Measurements from ENCODE around the gene DLG2. TPM values are rescaled to one million over a fixed set of nuclear protein-coding genes. Genes with fewer than 3 reads are reported as not detected.

The DLG2 gene
- total RNA-seq, 2 experiments from 2014 or later, result 2.0 to 2.1 TPM

- Histone ChIP-seq H3K9me3 (ENCODE audit: control insufficient read depth in 1 of 2, insufficient read depth in 1 of 2, low read length in 2 of 2) (peaks cover 0 to 14% of the 10 kb centered on the region in 2 experiments), H3K4me1 (ENCODE audit: insufficient read depth, low read length) (no peaks in the 10 kb centered on the region), H3K36me3 (ENCODE audit: insufficient read depth, low read length) (no peaks in the 10 kb centered on the region), H3K27ac (ENCODE audit: low read depth in 1 of 2, low read length in 2 of 2) (no peak overlapping the region), H3K4me3 (ENCODE audit: low read length) (no peak overlapping the region), H3K27me3 (ENCODE audit: control insufficient read depth in 1 of 2, insufficient read depth in 2 of 2, low read length in 2 of 2) (no peaks in the 10 kb centered on the region)
- POLR2A ChIA-PET, result no interaction called here
- Mint-ChIP-seq H3K4me3 (no peak overlapping the region), H3K4me1 (ENCODE audit: low read depth) (no peaks in the 10 kb centered on the region), H3K27ac (no peak overlapping the region), H3K9me3 (peaks cover 4% of the 10 kb centered on the region), H3K36me3 (ENCODE audit: low read depth) (peaks cover 9% of the 10 kb centered on the region), H3K27me3 (no peaks in the 10 kb centered on the region)
- CTCF ChIA-PET, result no interaction called here
- ATAC-seq (ENCODE audit: poor library complexity), result no peak
- intact Hi-C loops (cut with DNase I, micrococcal nuclease), result no loop called here
- TF ChIP-seq CTCF (IDR thresholded peaks at IDR 0.05), result no peak
- DNase-seq, result no peak
Measured at GRCh38 chr11:85536438-85536837, 90.7 kb downstream of the DLG2 start.

GRCh38 chr11:85534806-85535205 lies 92.3 kb downstream of the DLG2 start:
- ATAC-seq (ENCODE audit: poor library complexity) (no peak), DNase-seq (no peak)
- Histone ChIP-seq H3K4me3 (ENCODE audit: low read length) (no peak overlapping the region), H3K36me3 (ENCODE audit: insufficient read depth, low read length) (no peaks in the 10 kb centered on the region), H3K9me3 (ENCODE audit: control insufficient read depth in 1 of 2, insufficient read depth in 1 of 2, low read length in 2 of 2) (peaks cover 0 to 14% of the 10 kb centered on the region in 2 experiments), H3K4me1 (ENCODE audit: insufficient read depth, low read length) (no peaks in the 10 kb centered on the region), H3K27ac (ENCODE audit: low read depth in 1 of 2, low read length in 2 of 2) (no peak overlapping the region), H3K27me3 (ENCODE audit: control insufficient read depth in 1 of 2, insufficient read depth in 2 of 2, low read length in 2 of 2) (no peaks in the 10 kb centered on the region)
- Mint-ChIP-seq H3K27me3 (no peaks in the 10 kb centered on the region), H3K36me3 (ENCODE audit: low read depth) (peaks cover 9% of the 10 kb centered on the region), H3K4me3 (no peak overlapping the region), H3K4me1 (ENCODE audit: low read depth) (no peaks in the 10 kb centered on the region), H3K9me3 (peaks cover 4% of the 10 kb centered on the region), H3K27ac (no peak overlapping the region)
- POLR2A ChIA-PET, result no interaction called here
- no peak for TF ChIP-seq CTCF (IDR thresholded peaks at IDR 0.05)
- intact Hi-C loops (cut with DNase I, micrococcal nuclease), result no loop called here
- CTCF ChIA-PET, result no interaction called here

GRCh38 chr11:85531191-85531897 lies 95.8 kb downstream of the DLG2 start:
- peaks cover 4% of the 10 kb centered on the region for H3K9me3 Mint-ChIP-seq
- no peak for TF ChIP-seq CTCF (IDR thresholded peaks at IDR 0.05)

More at GRCh38 chr11:85531191-85531897, 95.8 kb downstream of the DLG2 start:
- Histone ChIP-seq H3K4me1 (ENCODE audit: insufficient read depth, low read length) (no peaks in the 10 kb centered on the region), H3K36me3 (ENCODE audit: insufficient read depth, low read length) (no peaks in the 10 kb centered on the region), H3K9me3 (ENCODE audit: control insufficient read depth in 1 of 2, insufficient read depth in 1 of 2, low read length in 2 of 2) (peaks cover 0 to 7% of the 10 kb centered on the region in 2 experiments), H3K27ac (ENCODE audit: low read depth in 1 of 2, low read length in 2 of 2) (no peak overlapping the region), H3K27me3 (ENCODE audit: control insufficient read depth in 1 of 2, insufficient read depth in 2 of 2, low read length in 2 of 2) (no peaks in the 10 kb centered on the region), H3K4me3 (ENCODE audit: low read length) (no peak overlapping the region)
- intact Hi-C loops (cut with DNase I, micrococcal nuclease), result no loop called here
- no peaks in the 10 kb centered on the region for H3K27me3 Mint-ChIP-seq
- no peak overlapping the region for H3K4me3 Mint-ChIP-seq
- peaks cover 6% of the 10 kb centered on the region for H3K36me3 Mint-ChIP-seq (ENCODE audit: low read depth)
- H3K4me1 Mint-ChIP-seq (ENCODE audit: low read depth), result no peaks in the 10 kb centered on the region
- POLR2A ChIA-PET, result no interaction called here
- H3K27ac Mint-ChIP-seq, result no peak overlapping the region
- DNase-seq (no peak), ATAC-seq (ENCODE audit: poor library complexity) (no peak)
- CTCF ChIA-PET, result no interaction called here
